ENCODE data around the gene RAMP2. TPM values are rescaled to one million over a fixed set of nuclear protein-coding genes. Genes with fewer than 3 reads are reported as not detected.

RAMP2 gene
- total and polyA plus RNA-seq, 2 of the 13 experiments (the other 11 are each of a cell fraction or from before 2014, with no cell fraction given), result 1.4 to 5.2 TPM

DNA sequence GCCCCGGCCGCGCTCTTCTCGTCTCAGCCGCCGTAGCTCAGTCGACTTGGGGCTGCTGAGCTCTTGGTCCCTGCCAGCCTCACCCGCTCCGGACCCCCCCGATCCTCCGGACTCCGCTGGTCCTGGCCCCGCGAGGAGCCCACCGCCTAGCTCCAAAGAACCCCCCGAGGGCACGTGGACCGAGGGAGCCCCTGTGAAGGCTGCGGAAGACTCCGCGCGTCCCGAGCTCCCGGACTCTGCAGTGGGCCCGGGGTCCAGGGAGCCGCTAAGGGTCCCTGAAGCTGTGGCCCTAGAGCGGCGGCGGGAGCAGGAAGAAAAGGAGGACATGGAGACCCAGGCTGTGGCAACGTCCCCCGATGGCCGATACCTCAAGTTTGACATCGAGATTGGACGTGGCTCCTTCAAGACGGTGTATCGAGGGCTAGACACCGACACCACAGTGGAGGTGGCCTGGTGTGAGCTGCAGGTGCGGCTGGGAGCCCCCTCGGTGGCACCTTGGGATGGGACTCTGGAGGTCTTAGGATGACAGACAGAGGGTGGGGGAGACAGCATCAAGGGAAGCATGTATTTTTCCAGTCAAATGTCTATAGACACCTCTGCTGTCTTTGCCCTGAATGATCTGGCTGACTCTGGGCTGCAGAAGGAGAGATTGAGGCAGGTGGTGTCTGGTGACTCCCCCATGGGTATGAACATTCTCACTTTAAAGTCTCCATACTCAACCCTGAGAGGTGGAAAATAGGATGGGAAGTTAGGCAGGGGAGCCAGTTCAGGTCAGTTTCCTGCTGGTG lies 20.0 kb downstream of the RAMP2 start (continued):
- TF ChIP-seq PRDM15 (CRISPR knock-in tag; IDR thresholded peaks at IDR 0.05) (no peak), STAG1 (CRISPR knock-in tag; IDR thresholded peaks at IDR 0.05) (no peak), IKZF5 (CRISPR knock-in tag; IDR thresholded peaks at IDR 0.05) (peak; percentile 2; the same call in 1 of the 2 replicates), ATF3 (CRISPR knock-in tag; IDR thresholded peaks at IDR 0.05) (no peak), HDAC2 (CRISPR knock-in tag; IDR thresholded peaks at IDR 0.05) (no peak), ZSCAN20 (CRISPR knock-in tag; IDR thresholded peaks at IDR 0.05; ENCODE audit: borderline replicate concordance) (no peak), PLRG1 (conservative IDR thresholded peaks at IDR 0.05) (no peak), GTF2F1 (IDR thresholded peaks at IDR 0.05; ENCODE audit: low read length) (no peak), ZNF788 (CRISPR knock-in tag; IDR thresholded peaks at IDR 0.05; ENCODE audit: borderline replicate concordance) (no peak), ZNF263 (CRISPR knock-in tag; IDR thresholded peaks at IDR 0.05) (no peak), ZNF660 (CRISPR knock-in tag; IDR thresholded peaks at IDR 0.05; ENCODE audit: borderline replicate concordance, low read depth) (no peak), ZSCAN29 (CRISPR knock-in tag; conservative IDR thresholded peaks at IDR 0.05) (no peak), U2AF1 (optimal IDR thresholded peaks at IDR 0.05; ENCODE audit: low read depth, low read length) (no peak), AGO1 (IDR thresholded peaks at IDR 0.05; ENCODE audit: low read depth, low read length, poor library complexity, severe bottlenecking) (peak; percentile 95), ZNF496 (CRISPR knock-in tag; IDR thresholded peaks at IDR 0.05; ENCODE audit: insufficient replicate concordance) (no peak), ZNF775 (CRISPR knock-in tag; IDR thresholded peaks at IDR 0.05; ENCODE audit: borderline replicate concordance) (no peak), ELF3 (CRISPR knock-in tag; IDR thresholded peaks at IDR 0.05) (no peak), HNRNPK (IDR thresholded peaks at IDR 0.05; ENCODE audit: low read depth, low read length, poor library complexity, severe bottlenecking) (no peak), CREM (IDR thresholded peaks at IDR 0.05) (no peak), CREM (CRISPR knock-in tag; IDR thresholded peaks at IDR 0.05) (no peak), ZNF616 (CRISPR knock-in tag; IDR thresholded peaks at IDR 0.05; ENCODE audit: low read depth) (0 out of 2 replicates have a peak, but pooled peaks have one; percentile 2), WIZ (CRISPR knock-in tag; IDR thresholded peaks at IDR 0.05) (no peak), ZSCAN30 (CRISPR knock-in tag; IDR thresholded peaks at IDR 0.05) (no peak), ZBTB1 (CRISPR knock-in tag; IDR thresholded peaks at IDR 0.05; ENCODE audit: borderline replicate concordance) (no peak)
- TF ChIP-seq, protein P1, sequence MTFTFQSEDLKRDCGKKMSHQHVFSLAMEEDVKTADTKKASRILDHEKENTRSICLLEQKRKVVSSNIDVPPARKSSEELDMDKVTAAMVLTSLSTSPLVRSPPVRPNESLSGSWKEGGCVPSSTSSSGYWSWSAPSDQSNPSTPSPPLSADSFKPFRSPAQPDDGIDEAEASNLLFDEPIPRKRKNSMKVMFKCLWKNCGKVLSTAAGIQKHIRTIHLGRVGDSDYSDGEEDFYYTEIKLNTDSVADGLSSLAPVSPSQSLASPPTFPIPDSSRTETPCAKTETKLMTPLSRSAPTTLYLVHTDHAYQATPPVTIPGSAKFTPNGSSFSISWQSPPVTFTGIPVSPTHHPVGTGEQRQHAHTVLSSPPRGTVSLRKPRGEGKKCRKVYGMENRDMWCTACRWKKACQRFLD (CRISPR knock-in tag; IDR thresholded peaks at IDR 0.05; ENCODE audit: borderline replicate concordance), result 0 out of 2 replicates have a peak, but pooled peaks have one; percentile 13
